Measurements from ENCODE around the gene AMZ1.

AMZ1 gene

DNA sequence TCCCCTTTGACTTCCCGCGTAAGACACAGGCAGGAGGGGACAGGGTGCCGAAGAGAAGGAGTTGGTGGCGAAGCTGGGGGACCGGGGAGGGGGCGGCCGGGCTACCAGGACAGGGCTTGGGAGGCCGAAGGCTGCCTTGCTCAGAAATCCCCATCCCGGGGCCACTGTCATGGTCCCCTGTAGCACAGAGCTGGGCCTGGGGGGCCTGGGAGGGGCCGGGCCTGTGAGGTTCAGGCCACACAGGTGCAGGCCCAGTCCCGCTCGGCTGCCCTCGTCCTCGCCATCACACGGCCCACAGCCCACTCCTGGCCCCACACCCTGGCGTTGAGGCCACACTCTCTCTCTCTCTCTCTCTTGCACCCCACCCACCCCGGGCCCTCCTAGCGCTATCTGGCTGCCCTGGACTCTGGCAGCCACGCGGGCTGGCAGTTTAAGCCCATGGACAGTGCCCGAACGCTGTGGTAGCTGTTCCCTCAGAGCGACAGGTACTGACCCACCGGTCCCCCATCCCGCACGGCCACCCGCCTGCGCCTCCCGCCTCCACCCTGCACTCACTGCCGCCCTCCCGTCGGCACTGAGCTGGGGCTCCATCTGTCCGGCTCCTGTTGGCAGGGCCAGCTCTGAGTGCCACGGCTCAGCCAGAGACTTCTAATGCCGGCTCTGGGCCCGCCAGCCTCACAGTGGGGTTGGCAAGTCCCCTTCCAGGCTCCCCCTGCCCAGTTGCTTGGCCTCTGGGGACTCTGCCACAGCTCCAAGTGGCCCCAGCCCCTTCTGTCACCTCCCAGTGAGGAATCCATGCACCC lies 28.2 kb upstream of the AMZ1 start:
- no peak overlapping the region for H3K4me3 Mint-ChIP-seq
- peaks cover 7% of the 10 kb centered on the region for H3K4me1 Mint-ChIP-seq
- ATAC-seq (ENCODE audit: low read depth): no peak
- no peaks in the 10 kb centered on the region for H3K27me3 Mint-ChIP-seq
- DNase-seq (ENCODE audit: low spot score in 2 of 2): no peak
- H3K27ac Mint-ChIP-seq: no peak overlapping the region
- H3K9me3 Mint-ChIP-seq: no peaks in the 10 kb centered on the region
- H3K36me3 Mint-ChIP-seq: peaks cover 12% of the 10 kb centered on the region

DNA sequence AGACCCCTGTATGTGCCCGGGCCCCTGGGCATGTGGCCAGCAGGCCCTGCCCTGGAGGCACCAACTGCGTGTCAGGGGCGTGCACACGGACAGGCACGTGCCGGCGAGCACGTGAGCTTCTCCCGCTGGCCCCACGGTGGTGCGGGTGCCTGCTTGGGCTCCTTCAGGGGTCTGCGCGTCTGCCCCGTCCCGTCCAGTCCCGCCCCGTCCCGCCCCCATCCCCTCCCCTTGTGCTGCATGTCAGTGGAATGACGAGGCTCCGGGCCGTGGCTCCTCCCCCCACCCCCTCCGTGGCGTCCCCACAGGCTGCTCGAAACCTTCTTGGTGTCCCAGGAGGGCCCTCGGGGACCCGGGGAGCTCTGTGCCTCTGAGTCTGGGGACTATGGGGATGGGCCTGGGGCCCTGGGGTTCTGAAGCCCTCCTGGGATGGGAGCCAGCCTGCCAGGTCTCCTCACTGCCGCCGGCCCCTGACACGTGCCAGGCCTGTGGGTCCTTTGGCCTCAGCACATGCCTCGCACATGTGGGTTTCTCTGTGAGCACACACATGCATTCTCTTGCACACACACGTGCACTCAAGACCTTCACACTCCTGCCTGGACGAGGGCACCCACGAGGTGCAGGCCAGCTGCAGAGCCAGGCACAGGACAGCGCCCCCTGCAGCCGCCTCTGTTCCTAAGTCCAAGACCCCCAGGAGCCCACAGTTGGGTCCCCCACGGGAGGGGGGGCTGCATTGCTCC lies 27.5 kb upstream of the AMZ1 start:
- ATAC-seq (ENCODE audit: low read depth) (no peak), DNase-seq (ENCODE audit: low spot score in 2 of 2) (no peak)
- H3K27me3 Mint-ChIP-seq: no peaks in the 10 kb centered on the region
- H3K4me3 Mint-ChIP-seq: no peak overlapping the region
- H3K36me3 Mint-ChIP-seq: peaks cover 12% of the 10 kb centered on the region
- no peak overlapping the region for H3K27ac Mint-ChIP-seq
- H3K9me3 Mint-ChIP-seq: no peaks in the 10 kb centered on the region
- peaks cover 7% of the 10 kb centered on the region for H3K4me1 Mint-ChIP-seq

DNA sequence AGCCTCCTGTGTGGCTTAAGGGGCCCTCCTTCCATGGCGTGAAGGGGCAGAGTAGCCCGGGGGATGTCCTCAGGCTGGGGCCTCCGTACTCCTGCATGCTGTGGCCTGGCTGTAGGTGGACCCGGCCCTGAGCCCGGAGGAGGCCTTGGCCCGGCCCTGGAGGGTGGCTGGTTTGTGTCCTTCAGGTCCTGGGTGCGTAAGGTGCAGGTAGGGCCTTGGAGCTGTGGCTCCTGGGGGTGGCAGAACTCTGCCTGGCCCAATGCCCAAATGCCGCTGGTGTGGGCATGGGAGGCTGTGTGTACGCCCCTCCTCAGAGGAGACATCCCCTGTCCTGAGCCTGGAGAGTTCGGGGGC lies 26.9 kb upstream of the AMZ1 start:
- ATAC-seq (ENCODE audit: low read depth) (no peak), DNase-seq (ENCODE audit: low spot score in 2 of 2) (no peak)
- Mint-ChIP-seq H3K4me3 (no peak overlapping the region), H3K27ac (no peak overlapping the region), H3K9me3 (no peaks in the 10 kb centered on the region), H3K27me3 (no peaks in the 10 kb centered on the region), H3K36me3 (peaks cover 12% of the 10 kb centered on the region), H3K4me1 (peaks cover 7% of the 10 kb centered on the region)

DNA sequence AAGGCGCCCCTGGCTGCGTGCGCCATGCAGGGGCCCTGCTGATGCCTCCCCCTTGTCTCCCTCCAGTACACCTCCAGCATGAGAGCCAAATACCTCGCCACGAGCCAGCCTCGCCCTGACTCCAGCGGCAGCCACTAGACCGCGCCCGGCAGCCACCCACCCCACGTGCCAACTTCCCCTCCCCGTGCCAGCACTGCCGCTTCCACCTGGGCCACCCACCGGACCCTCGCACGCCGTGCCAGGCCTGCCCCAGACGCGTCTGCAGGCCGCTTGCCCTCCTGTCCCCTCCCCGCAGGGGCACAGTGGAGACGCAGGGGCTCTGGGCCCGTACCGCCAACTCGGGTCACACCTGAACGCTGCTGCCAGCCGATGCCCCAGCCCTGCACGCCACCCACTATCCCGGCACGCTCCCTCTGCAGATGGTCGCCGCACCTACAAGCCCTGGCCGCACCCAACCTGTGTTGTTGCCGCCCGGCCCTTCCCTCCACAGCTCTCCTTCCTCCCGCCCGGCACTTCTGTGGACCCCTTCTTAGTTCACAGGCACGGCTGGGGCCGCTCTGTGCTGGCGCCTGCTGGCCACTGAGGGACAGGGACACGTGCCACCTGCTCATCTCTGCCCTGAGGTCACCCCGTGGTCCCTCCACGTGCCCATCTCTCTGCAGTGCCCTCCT lies 26.3 kb upstream of the AMZ1 start:
- H3K27ac Mint-ChIP-seq: no peak overlapping the region
- DNase-seq (ENCODE audit: low spot score in 2 of 2) (no peak), ATAC-seq (ENCODE audit: low read depth) (no peak)
- H3K36me3 Mint-ChIP-seq: peaks cover 12% of the 10 kb centered on the region
- H3K4me1 Mint-ChIP-seq: peaks cover 7% of the 10 kb centered on the region
- no peaks in the 10 kb centered on the region for H3K27me3 Mint-ChIP-seq
- no peaks in the 10 kb centered on the region for H3K9me3 Mint-ChIP-seq
- no peak overlapping the region for H3K4me3 Mint-ChIP-seq

DNA sequence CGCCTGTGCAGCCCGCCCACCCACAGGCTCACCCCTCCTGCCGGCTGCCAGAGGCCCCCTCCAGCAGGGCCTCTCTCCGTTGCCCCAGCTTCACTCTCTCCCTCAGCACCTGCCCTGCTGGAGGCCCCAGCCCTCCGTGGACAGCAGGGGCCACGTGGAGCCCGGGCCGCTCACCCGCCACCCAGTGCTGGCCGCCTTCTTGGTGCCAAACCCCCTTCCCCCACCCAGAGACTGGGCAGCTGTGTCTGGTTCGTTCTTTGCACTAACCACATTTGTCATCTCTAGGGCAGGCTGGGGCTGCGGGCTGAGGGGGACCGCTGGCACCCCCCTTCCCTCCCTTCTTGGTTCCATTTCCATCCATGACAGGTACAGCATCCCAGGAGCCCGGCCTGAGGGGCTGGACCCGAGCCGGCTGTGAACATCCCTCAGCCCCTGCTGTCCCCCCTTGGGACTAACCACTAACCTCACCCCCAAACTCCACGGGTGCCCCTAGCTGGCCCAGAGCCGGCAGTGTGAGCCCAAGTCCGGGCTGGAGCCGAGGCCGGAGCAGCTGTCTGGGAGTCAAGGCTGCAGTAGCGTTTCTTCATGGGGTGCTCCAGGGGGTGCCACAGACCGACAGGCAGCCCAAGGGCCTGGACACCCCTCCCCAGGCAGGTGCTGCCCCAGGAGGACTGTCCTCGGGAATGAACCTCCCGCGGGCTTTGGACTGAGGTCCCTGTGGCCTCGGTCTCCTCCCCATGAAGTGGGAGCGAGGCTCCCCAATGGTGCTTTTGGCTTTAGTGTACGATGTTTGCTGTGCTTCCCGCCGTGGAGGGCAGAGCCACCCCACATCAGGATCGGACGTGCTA lies 25.5 kb upstream of the AMZ1 start:
- Mint-ChIP-seq H3K9me3 (no peaks in the 10 kb centered on the region), H3K36me3 (peaks cover 7% of the 10 kb centered on the region), H3K27ac (no peak overlapping the region), H3K4me3 (no peak overlapping the region), H3K4me1 (peaks cover 2% of the 10 kb centered on the region), H3K27me3 (peaks cover 5% of the 10 kb centered on the region)
- no peak for ATAC-seq (ENCODE audit: low read depth)
- no peak for DNase-seq (ENCODE audit: low spot score in 2 of 2)

DNA sequence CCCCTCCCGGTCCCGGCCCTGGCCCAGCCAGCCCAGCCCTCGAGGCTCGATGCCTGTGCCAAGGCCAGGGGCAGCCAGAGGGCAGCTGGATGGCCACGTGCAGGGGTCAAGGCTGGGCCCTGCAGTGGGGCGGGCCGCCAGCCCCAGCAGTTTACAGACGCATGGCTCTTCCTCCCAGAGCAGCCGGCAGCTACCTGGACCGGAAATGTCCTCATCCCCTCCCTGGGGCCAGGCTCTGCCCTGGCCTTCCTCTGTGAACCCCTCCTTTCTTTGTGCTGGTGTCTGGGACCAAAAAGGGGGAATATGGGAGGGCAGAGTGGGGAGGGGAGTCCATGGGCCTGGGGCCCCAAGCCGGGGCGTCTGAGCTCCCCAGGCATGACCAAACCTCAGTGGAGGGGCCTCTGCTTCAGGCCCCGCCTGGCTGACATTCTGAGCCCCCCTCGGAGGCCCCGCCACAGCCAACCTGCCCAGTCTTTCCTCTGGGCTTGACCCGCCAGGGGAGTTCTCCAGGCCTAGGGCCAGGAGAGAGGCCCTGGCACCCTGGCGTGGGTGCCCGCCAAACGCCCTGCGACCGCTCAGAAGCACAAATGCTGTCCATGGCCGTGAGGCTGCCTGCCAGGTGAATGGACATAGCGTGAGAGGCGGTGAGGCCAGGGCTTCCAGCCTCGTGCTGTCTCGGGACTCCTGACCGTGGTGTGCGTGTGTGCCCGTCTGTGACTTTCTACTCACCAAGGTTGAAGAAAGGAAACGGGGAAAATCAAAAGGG lies 24.7 kb upstream of the AMZ1 start:
- DNase-seq (ENCODE audit: low spot score in 2 of 2) (no peak), ATAC-seq (ENCODE audit: low read depth) (no peak)
- Mint-ChIP-seq H3K9me3 (no peaks in the 10 kb centered on the region), H3K27ac (no peak overlapping the region), H3K4me1 (peaks cover 2% of the 10 kb centered on the region), H3K36me3 (peaks cover 7% of the 10 kb centered on the region), H3K27me3 (peaks cover 11% of the 10 kb centered on the region), H3K4me3 (no peak overlapping the region)

DNA sequence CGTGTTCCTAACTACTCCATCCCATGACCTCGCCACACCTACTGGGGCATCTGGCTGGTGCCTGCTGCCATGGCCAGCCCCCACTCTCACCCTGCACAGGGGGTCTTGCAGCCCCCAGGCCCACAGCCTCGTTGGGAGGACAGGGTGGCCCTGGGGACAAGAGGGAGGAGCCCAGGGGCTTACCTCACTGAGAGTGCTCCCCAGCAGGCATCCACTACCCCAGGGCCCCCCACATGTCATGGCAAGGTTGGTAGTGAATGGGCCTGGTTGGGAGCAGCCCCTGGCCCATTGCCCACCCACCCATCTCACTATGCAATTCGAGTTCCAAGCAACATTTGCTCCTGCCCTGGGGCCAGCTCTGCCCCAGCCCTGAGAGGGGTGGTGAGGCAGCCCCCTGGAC lies 24.0 kb upstream of the AMZ1 start:
- no peak overlapping the region for H3K27ac Mint-ChIP-seq
- no peak overlapping the region for H3K4me3 Mint-ChIP-seq
- no peak for ATAC-seq (ENCODE audit: low read depth)
- H3K27me3 Mint-ChIP-seq: peaks cover 13% of the 10 kb centered on the region
- peaks cover 7% of the 10 kb centered on the region for H3K36me3 Mint-ChIP-seq
- no peak for DNase-seq (ENCODE audit: low spot score in 2 of 2)
- H3K4me1 Mint-ChIP-seq: peaks cover 2% of the 10 kb centered on the region
- H3K9me3 Mint-ChIP-seq: no peaks in the 10 kb centered on the region

DNA sequence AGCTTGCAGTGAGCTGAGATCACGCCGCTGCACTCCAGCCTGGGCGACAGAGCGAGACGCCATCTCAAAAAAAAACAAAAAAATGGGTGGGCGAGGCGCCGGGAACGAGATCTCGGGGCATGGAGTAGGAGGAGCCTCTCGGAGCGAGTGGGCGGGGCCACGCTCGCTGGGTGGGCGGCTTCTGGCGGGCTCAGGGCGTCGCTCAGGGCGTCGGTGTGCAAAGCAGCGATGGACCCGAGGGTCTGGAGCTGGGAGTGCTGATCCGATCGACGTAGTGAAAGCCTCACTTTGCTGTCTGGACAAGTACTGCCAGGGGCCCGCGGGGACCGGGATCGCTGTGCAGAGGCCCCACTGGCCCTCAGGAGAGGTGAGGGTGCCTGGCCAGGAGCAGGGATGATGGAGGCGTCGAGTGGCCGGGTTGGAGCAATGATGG lies 22.6 kb upstream of the AMZ1 start:
- H3K4me3 Mint-ChIP-seq: no peak overlapping the region
- H3K27me3 Mint-ChIP-seq: peaks cover 19% of the 10 kb centered on the region
- ATAC-seq (ENCODE audit: low read depth) (no peak), DNase-seq (ENCODE audit: low spot score in 2 of 2) (no peak)
- no peak overlapping the region for H3K27ac Mint-ChIP-seq
- no peaks in the 10 kb centered on the region for H3K9me3 Mint-ChIP-seq
- H3K4me1 Mint-ChIP-seq: peaks cover 8% of the 10 kb centered on the region
- H3K36me3 Mint-ChIP-seq: peaks cover 7% of the 10 kb centered on the region

DNA sequence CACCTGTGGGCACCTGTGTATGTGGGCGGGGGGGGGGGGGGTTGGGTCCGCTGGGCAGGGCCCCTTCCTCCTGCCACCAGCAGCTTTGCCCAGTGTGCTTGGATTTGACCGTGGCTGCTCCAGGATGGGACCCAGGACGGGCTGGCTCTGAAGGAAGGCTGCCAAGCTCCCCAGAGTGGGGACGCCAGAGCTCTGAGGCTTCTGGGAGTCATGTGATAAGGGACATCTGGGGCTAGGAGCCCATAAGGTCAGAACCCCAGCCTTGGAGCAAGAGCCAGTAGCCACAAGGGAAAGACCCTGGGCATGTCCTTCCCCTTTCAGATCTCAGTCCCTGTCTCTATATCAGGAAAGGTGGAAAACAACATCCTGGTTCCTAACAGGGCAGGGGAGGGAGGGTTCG lies 21.8 kb upstream of the AMZ1 start:
- Mint-ChIP-seq H3K4me1 (peaks cover 13% of the 10 kb centered on the region), H3K27ac (no peak overlapping the region), H3K36me3 (peaks cover 7% of the 10 kb centered on the region), H3K4me3 (no peak overlapping the region), H3K27me3 (peaks cover 19% of the 10 kb centered on the region), H3K9me3 (no peaks in the 10 kb centered on the region)
- ATAC-seq (ENCODE audit: low read depth) (no peak), DNase-seq (ENCODE audit: low spot score in 2 of 2) (no peak)

DNA sequence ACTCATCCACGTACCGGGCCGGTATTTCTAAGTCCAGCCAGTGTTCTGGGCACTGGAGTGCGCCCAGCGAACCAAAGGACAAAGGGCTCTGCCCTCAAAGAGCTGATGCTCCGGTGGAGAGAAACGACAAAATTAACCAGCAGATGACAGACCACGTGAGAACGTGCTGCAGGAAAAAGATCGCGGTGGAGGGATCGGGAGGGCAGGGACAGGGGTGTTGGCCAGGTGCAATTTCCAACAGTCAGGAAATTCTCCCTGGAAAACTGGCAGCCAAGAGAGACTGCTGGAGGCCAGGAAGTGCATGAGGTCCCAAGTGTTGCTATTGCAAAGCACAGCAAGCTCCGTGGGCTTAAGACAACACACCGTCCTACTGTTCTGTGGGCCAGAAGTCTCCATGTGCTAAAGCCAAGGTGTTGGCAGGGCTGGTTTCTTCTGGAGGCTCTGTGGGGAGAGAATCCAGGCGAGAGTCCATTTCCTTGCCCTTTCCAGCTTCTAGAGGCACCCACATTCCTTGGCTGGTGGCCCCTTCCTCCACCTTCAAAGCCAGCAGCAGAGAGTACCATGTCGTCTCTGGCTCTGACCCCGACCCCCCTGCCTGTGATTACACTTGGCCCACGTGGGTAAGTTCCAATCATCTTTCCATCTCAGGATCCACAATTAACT lies 21.3 kb upstream of the AMZ1 start:
- H3K27ac Mint-ChIP-seq: no peak overlapping the region
- no peak for DNase-seq (ENCODE audit: low spot score in 2 of 2)
- H3K4me1 Mint-ChIP-seq: peaks cover 14% of the 10 kb centered on the region
- H3K4me3 Mint-ChIP-seq: no peak overlapping the region
- H3K27me3 Mint-ChIP-seq: peaks cover 19% of the 10 kb centered on the region
- no peaks in the 10 kb centered on the region for H3K9me3 Mint-ChIP-seq
- peaks cover 7% of the 10 kb centered on the region for H3K36me3 Mint-ChIP-seq
- no peak for ATAC-seq (ENCODE audit: low read depth)

DNA sequence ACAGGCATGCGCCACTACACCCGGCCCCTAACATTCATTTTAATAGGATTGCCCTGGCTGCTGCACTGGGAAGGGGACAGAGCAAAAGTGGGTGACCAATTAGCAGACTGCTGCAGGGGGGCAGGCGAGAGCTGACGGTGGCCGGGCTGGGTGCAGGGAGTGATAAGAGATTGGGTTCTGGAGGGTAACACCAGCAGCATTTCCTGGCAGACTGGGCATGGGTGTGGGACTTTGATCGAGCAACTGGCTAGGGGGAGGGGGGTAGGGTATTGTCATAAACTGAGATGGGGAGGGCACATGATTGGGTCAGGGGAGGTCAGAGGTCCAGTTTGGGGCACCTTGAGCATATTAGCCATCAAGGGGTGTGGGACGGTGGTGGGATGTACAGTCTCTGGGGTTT lies 20.2 kb upstream of the AMZ1 start:
- DNase-seq (ENCODE audit: low spot score in 2 of 2) (no peak), ATAC-seq (ENCODE audit: low read depth) (no peak)
- H3K9me3 Mint-ChIP-seq: no peaks in the 10 kb centered on the region
- no peak overlapping the region for H3K27ac Mint-ChIP-seq
- peaks cover 11% of the 10 kb centered on the region for H3K4me1 Mint-ChIP-seq
- H3K27me3 Mint-ChIP-seq: peaks cover 19% of the 10 kb centered on the region
- no peak overlapping the region for H3K4me3 Mint-ChIP-seq
- no peaks in the 10 kb centered on the region for H3K36me3 Mint-ChIP-seq

DNA sequence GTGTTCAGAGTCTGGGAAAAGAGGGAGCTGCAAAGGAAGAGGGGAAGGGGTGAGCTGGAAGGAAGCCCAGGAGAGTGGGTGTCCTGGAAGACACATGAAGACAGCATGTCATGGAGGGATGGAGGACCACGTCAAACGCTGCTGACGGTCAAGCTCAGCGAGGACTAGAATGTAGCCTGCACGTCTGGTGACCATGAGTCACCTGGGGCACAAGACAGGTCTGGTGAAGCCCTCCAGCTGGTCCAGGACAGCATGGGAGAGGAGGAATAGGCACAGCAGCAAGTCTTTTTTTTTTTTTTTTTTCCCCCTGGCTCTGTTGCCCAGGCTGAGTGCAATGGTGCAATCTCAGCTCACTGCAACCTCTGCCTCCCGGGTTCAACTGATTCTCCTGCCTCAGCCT lies 19.6 kb upstream of the AMZ1 start:
- H3K4me1 Mint-ChIP-seq: peaks cover 11% of the 10 kb centered on the region
- no peak overlapping the region for H3K4me3 Mint-ChIP-seq
- no peak for ATAC-seq (ENCODE audit: low read depth)
- H3K27me3 Mint-ChIP-seq: peaks cover 19% of the 10 kb centered on the region
- no peaks in the 10 kb centered on the region for H3K9me3 Mint-ChIP-seq
- DNase-seq (ENCODE audit: low spot score in 2 of 2): no peak
- no peak overlapping the region for H3K27ac Mint-ChIP-seq
- no peaks in the 10 kb centered on the region for H3K36me3 Mint-ChIP-seq

DNA sequence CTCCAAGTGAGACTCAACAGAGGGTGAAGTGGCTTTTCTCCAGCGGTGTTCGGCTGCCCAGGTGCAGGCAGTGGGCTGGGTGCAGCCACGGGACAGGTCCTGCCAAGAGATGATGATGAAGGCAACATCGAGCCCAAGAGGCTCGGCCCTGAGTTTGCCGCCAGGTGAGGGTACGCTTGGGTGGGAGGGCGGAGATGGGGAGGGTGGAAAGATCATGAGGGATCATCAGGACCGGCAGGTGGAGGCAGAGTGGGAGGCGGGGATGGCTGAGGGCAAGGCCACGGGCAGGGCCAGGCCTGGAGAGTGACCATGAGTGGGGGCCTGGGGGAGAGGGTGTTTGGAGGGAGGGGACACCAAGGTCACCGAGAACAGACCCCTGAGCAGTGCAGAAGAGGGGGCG lies 17.8 kb upstream of the AMZ1 start:
- H3K4me3 Mint-ChIP-seq: no peak overlapping the region
- peaks cover 19% of the 10 kb centered on the region for H3K27me3 Mint-ChIP-seq
- peaks cover 11% of the 10 kb centered on the region for H3K4me1 Mint-ChIP-seq
- no peaks in the 10 kb centered on the region for H3K36me3 Mint-ChIP-seq
- DNase-seq (ENCODE audit: low spot score in 2 of 2): no peak
- H3K27ac Mint-ChIP-seq: no peak overlapping the region
- no peak for ATAC-seq (ENCODE audit: low read depth)
- peaks cover 2% of the 10 kb centered on the region for H3K9me3 Mint-ChIP-seq

Data from memory B cell (primary cell).